Neural progenitor cell (in vitro differentiated cells): Measurements from ENCODE around the gene USP32. TPM values are rescaled to one million over a fixed set of nuclear protein-coding genes. Genes with fewer than 3 reads are reported as not detected.

Experiments
- DNase-seq: peaks from one replicate; pipeline ENCODE4 v3.0.0-alpha.2; 2016; ENCODE audit warnings: low spot score
- H2AFZ ChIP-seq: fragments of 200-600 bp; sonication (generic); replicated peaks from 2 replicates; pipeline ENCODE4 v1.6.1; 2016; ENCODE audit warnings: antibody characterized with exemption
- H3F3A ChIP-seq: fragments of 200-600 bp; sonication (generic); 2 replicates; pipeline ENCODE4 v1.6.1; 2016; ENCODE audit warnings: antibody characterized with exemption, low read depth
- H3K27ac ChIP-seq: fragments of 200-600 bp; sonication (generic); 2 replicates; pipeline ENCODE4 v1.5.1; 2016; ENCODE audit warnings: mild to moderate bottlenecking
- H3K27me3 ChIP-seq: fragments of 200-600 bp; sonication (generic); 2 replicates; pipeline ENCODE4 v1.6.1; 2016; ENCODE audit warnings: mild to moderate bottlenecking, moderate library complexity
- H3K36me3 ChIP-seq: fragments of 200-600 bp; sonication (generic); 2 replicates; pipeline ENCODE4 v1.5.1; 2016
- H3K4me1 ChIP-seq: fragments of 200-600 bp; sonication (generic); 2 replicates; pipeline ENCODE4 v1.6.1; 2016; ENCODE audit warnings: mixed run types
- H3K4me2 ChIP-seq: fragments of 200-600 bp; sonication (generic); 2 replicates; pipeline ENCODE4 v1.6.1; 2016
- H3K4me3 ChIP-seq: fragments of 200-600 bp; sonication (generic); 2 replicates; pipeline ENCODE4 v1.5.1; 2016
- H3K79me2 ChIP-seq: fragments of 200-600 bp; sonication (generic); 2 replicates; pipeline ENCODE4 v1.6.1; 2016; ENCODE audit warnings: low read depth
- H3K9ac ChIP-seq: fragments of 200-600 bp; sonication (generic); 2 replicates; pipeline ENCODE4 v1.6.1; 2016
- H3K9me3 ChIP-seq: fragments of 200-600 bp; sonication (generic); 2 replicates; pipeline ENCODE4 v1.5.1; 2016; ENCODE audit warnings: low read depth
- H4K20me1 ChIP-seq: fragments of 200-600 bp; sonication (generic); 2 replicates; pipeline ENCODE4 v1.6.1; 2016; ENCODE audit warnings: low read depth
- H3K27ac Mint-ChIP-seq: 3 replicates; pipeline ENCODE4 v1.8.0; 2021; ENCODE audit warnings: mixed read lengths
- H3K27me3 Mint-ChIP-seq: 2 replicates; pipeline ENCODE4 v1.8.0; 2022; ENCODE audit warnings: low read depth, mild to moderate bottlenecking, inconsistent platforms, moderate library complexity, mixed read lengths; ENCODE audit not compliant: insufficient read depth
- H3K36me3 Mint-ChIP-seq: 3 replicates; pipeline ENCODE4 v1.8.0; 2021; ENCODE audit warnings: mixed read lengths
- H3K4me1 Mint-ChIP-seq: 3 replicates; pipeline ENCODE4 v1.8.0; 2021; ENCODE audit warnings: mixed read lengths
- H3K4me3 Mint-ChIP-seq: 3 replicates; pipeline ENCODE4 v1.8.0; 2021; ENCODE audit warnings: mild to moderate bottlenecking, moderate library complexity, mixed read lengths
- H3K9me3 Mint-ChIP-seq: 3 replicates; pipeline ENCODE4 v1.8.0; 2020; ENCODE audit warnings: mixed read lengths
- CTCF ChIP-seq: fragments of 200-600 bp; sonication (generic); IDR thresholded peaks from 2 replicates; pipeline ENCODE4 v1.5.1; 2017; ENCODE audit warnings: antibody characterized with exemption, mild to moderate bottlenecking
- EZH2 ChIP-seq: fragments of 200-600 bp; sonication (generic); IDR thresholded peaks from 2 replicates; pipeline ENCODE4 v1.6.1; 2017; ENCODE audit warnings: antibody characterized with exemption, mild to moderate bottlenecking, moderate library complexity
- EZH2phosphoT487 ChIP-seq: fragments of 200-600 bp; sonication (generic); IDR thresholded peaks from 2 replicates; pipeline ENCODE4 v1.6.1; 2017; ENCODE audit warnings: antibody characterized with exemption
- total RNA-seq: library from RNA; depleted of rRNA; stranded (reverse); fragments of >200 nt; gene quantifications from 2 replicates; pipeline ENCODE4 v1.2.3, GENCODE V29; 2015; ENCODE audit warnings: low replicate concordance

Gene USP32
- total RNA-seq, 1 donor from 2014 or later = 45.0 TPM

- Mint-ChIP-seq H3K27me3 (peaks cover 42% of the 10 kb centered on the region), H3K4me1 (peaks cover 64% of the 10 kb centered on the region), H3K27ac (peak overlapping the region; percentile 77), H3K4me3 (peak overlapping the region; percentile 73), H3K9me3 (no peaks in the 10 kb centered on the region), H3K36me3 (no peaks in the 10 kb centered on the region)
- peak; percentile 91 for DNase-seq
- Histone ChIP-seq H3K79me2 (no peaks in the 10 kb centered on the region), H4K20me1 (peaks cover 9% of the 10 kb centered on the region), H2AFZ (peak overlapping the region; percentile 7), H3F3A (peaks cover 85% of the 10 kb centered on the region), H3K4me3 (peak overlapping the region; percentile 19), H3K9me3 (no peaks in the 10 kb centered on the region), H3K27me3 (peaks cover 31% of the 10 kb centered on the region), H3K27ac (peak overlapping the region; percentile 92), H3K36me3 (no peaks in the 10 kb centered on the region), H3K4me1 (peaks cover 74% of the 10 kb centered on the region), H3K9ac (no peak overlapping the region), H3K4me2 (peak overlapping the region; percentile 71)
- TF ChIP-seq EZH2phosphoT487 (no peak), EZH2 (no peak), CTCF (no peak)
Observed at GRCh38 chr17:60145006-60145935, 246.7 kb downstream of the USP32 start.

- DNase-seq = peak; percentile 94
- TF ChIP-seq EZH2phosphoT487 = no peak
- no peak for TF ChIP-seq EZH2
- peak; percentile 88 for TF ChIP-seq CTCF
- peaks cover 72% of the 10 kb centered on the region for H3F3A ChIP-seq
- no peaks in the 10 kb centered on the region for H3K9me3 Mint-ChIP-seq
- H3K4me3 Mint-ChIP-seq = peak overlapping the region; percentile 75
- H3K79me2 ChIP-seq = no peaks in the 10 kb centered on the region
- H3K4me2 ChIP-seq = peak overlapping the region; percentile 81
- peaks cover 58% of the 10 kb centered on the region for H3K4me1 ChIP-seq
- H2AFZ ChIP-seq = peak overlapping the region; percentile 75
- H3K27ac Mint-ChIP-seq = peak overlapping the region; percentile 8
- peaks cover 41% of the 10 kb centered on the region for H3K27me3 ChIP-seq
- peaks cover 51% of the 10 kb centered on the region for H3K4me1 Mint-ChIP-seq
- no peaks in the 10 kb centered on the region for H3K36me3 ChIP-seq
- no peak overlapping the region for H3K9ac ChIP-seq
- H3K27ac ChIP-seq = peak overlapping the region; percentile 81
- H3K27me3 Mint-ChIP-seq = peaks cover 44% of the 10 kb centered on the region
- peaks cover 24% of the 10 kb centered on the region for H4K20me1 ChIP-seq
- H3K36me3 Mint-ChIP-seq = no peaks in the 10 kb centered on the region
- H3K9me3 ChIP-seq = no peaks in the 10 kb centered on the region
- H3K4me3 ChIP-seq = peak overlapping the region; percentile 45
Observed at GRCh38 chr17:60142872-60143499, 248.9 kb downstream of the USP32 start.

GRCh38 chr17:60141111-60142018, 250.6 kb downstream of the USP32 start:
- no peaks in the 10 kb centered on the region for H3K36me3 ChIP-seq
- H3K27me3 ChIP-seq = peaks cover 55% of the 10 kb centered on the region
- H3K4me3 ChIP-seq = peak overlapping the region; percentile 45
- Mint-ChIP-seq H3K27me3 (peaks cover 43% of the 10 kb centered on the region), H3K4me1 (peaks cover 44% of the 10 kb centered on the region), H3K36me3 (no peaks in the 10 kb centered on the region), H3K4me3 (peak overlapping the region; percentile 75), H3K9me3 (no peaks in the 10 kb centered on the region), H3K27ac (no peak overlapping the region)
- no peak overlapping the region for H2AFZ ChIP-seq
- no peaks in the 10 kb centered on the region for H3K9me3 ChIP-seq
- H3K79me2 ChIP-seq = no peaks in the 10 kb centered on the region
- H3F3A ChIP-seq = peaks cover 61% of the 10 kb centered on the region
- H3K4me1 ChIP-seq = peaks cover 55% of the 10 kb centered on the region
- TF ChIP-seq EZH2phosphoT487 = peak; percentile 53
- peak; percentile 46 for TF ChIP-seq EZH2
- TF ChIP-seq CTCF = no peak
- no peak overlapping the region for H3K9ac ChIP-seq
- H3K27ac ChIP-seq = no peak overlapping the region
- H4K20me1 ChIP-seq = peaks cover 24% of the 10 kb centered on the region
- H3K4me2 ChIP-seq = peak overlapping the region; percentile 81
- DNase-seq = peak; percentile 70
